ENCODE measurements around the gene SUCLG1.

- TF ChIP-seq EZH2 (IDR thresholded peaks at IDR 0.05) (no peak), CTCF (IDR thresholded peaks at IDR 0.05) (peak; percentile 79)
These were observed 36.6 kb upstream of the SUCLG1 start for GRCh38 chr2:84495539-84496146.
